ENCODE measurements around the gene UCP3. TPM values are rescaled to one million over a fixed set of nuclear protein-coding genes. Genes with fewer than 3 reads are reported as not detected.

The UCP3 gene
- polyA plus RNA-seq, 1 donor (not counting 4 experiments of a cell fraction or from before 2014, with no cell fraction given), result 0.52 TPM

GRCh38 chr11:74017631-74018030 is 8.7 kb upstream of the UCP3 start:
- H3K4me3 ChIP-seq (ENCODE audit: control insufficient read depth in 2 of 3, extremely low read depth in 1 of 3, insufficient read depth in 2 of 3, low read depth in 1 of 3, low read length in 3 of 3), result no peak overlapping the region
- H3K27ac ChIP-seq (ENCODE audit: control insufficient read depth, insufficient read depth, low read length), result no peak overlapping the region
- no peaks in the 10 kb centered on the region for H3K4me1 ChIP-seq (ENCODE audit: control insufficient read depth, extremely low read depth, insufficient read depth, low read length)
- H3K9me1 ChIP-seq (ENCODE audit: control insufficient read depth, extremely low read depth, insufficient read depth, low read length), result no peaks in the 10 kb centered on the region
- H3K79me2 ChIP-seq (ENCODE audit: control insufficient read depth, insufficient read depth, low read length), result no peaks in the 10 kb centered on the region
- no peak overlapping the region for H2AFZ ChIP-seq (ENCODE audit: control insufficient read depth, low read length)
- no peak for TF ChIP-seq CTCF (optimal IDR thresholded peaks at IDR 0.05 in 1 of 3, IDR thresholded peaks at IDR 0.05 in 1 of 3, conservative IDR thresholded peaks at IDR 0.05 in 1 of 3; ENCODE audit: extremely low read depth in 1 of 3, insufficient read depth in 2 of 3, low read length in 3 of 3)
- no peak for TF ChIP-seq EZH2 (IDR thresholded peaks at IDR 0.05; ENCODE audit: low read length)
- no peaks in the 10 kb centered on the region for H3K9me3 ChIP-seq (ENCODE audit: control insufficient read depth, low read depth, low read length)
- DNase-seq (ENCODE audit: low read depth, low spot score) (no peak), FAIRE-seq (no peak)
- H4K20me1 ChIP-seq (ENCODE audit: control insufficient read depth, extremely low read depth, insufficient read depth, low read length), result no peaks in the 10 kb centered on the region
- dilution Hi-C loops (cut with MboI; ENCODE audit: extremely low pct_ligation_motif_present, low sequenced_read_pairs), result no loop called here
- H3K4me2 ChIP-seq (ENCODE audit: control insufficient read depth, extremely low read depth, insufficient read depth, low read depth, low read length), result no peak overlapping the region
- no peak overlapping the region for H3K9ac ChIP-seq (ENCODE audit: control insufficient read depth, extremely low read depth, insufficient read depth, low read length)
- peaks cover 0 to 6% of the 10 kb centered on the region in 2 experiments for H3K36me3 ChIP-seq (ENCODE audit: control insufficient read depth in 2 of 2, extremely low read depth in 1 of 2, insufficient read depth in 2 of 2, low read length in 2 of 2)
- no peaks in the 10 kb centered on the region for H3K27me3 ChIP-seq (ENCODE audit: control insufficient read depth, extremely low read depth, insufficient read depth, low read length)

GRCh38 chr11:74015919-74016684 is 7.2 kb upstream of the UCP3 start:
- peaks cover 0 to 6% of the 10 kb centered on the region in 2 experiments for H3K36me3 ChIP-seq (ENCODE audit: control insufficient read depth in 2 of 2, extremely low read depth in 1 of 2, insufficient read depth in 2 of 2, low read length in 2 of 2)
- no peak for DNase-seq (ENCODE audit: low read depth, low spot score)
- no peaks in the 10 kb centered on the region for H3K79me2 ChIP-seq (ENCODE audit: control insufficient read depth, insufficient read depth, low read length)
- H4K20me1 ChIP-seq (ENCODE audit: control insufficient read depth, extremely low read depth, insufficient read depth, low read length), result no peaks in the 10 kb centered on the region
- H3K9ac ChIP-seq (ENCODE audit: control insufficient read depth, extremely low read depth, insufficient read depth, low read length), result no peak overlapping the region
- no peak overlapping the region for H3K4me2 ChIP-seq (ENCODE audit: control insufficient read depth, extremely low read depth, insufficient read depth, low read depth, low read length)
- TF ChIP-seq CTCF (optimal IDR thresholded peaks at IDR 0.05 in 1 of 3, IDR thresholded peaks at IDR 0.05 in 1 of 3, conservative IDR thresholded peaks at IDR 0.05 in 1 of 3; ENCODE audit: extremely low read depth in 1 of 3, insufficient read depth in 2 of 3, low read length in 3 of 3) (no peak), EZH2 (IDR thresholded peaks at IDR 0.05; ENCODE audit: low read length) (no peak)
- no peak overlapping the region for H2AFZ ChIP-seq (ENCODE audit: control insufficient read depth, low read length)
- H3K9me1 ChIP-seq (ENCODE audit: control insufficient read depth, extremely low read depth, insufficient read depth, low read length), result no peaks in the 10 kb centered on the region
- no peaks in the 10 kb centered on the region for H3K9me3 ChIP-seq (ENCODE audit: control insufficient read depth, low read depth, low read length)
- no peaks in the 10 kb centered on the region for H3K27me3 ChIP-seq (ENCODE audit: control insufficient read depth, extremely low read depth, insufficient read depth, low read length)
- dilution Hi-C loops (cut with MboI; ENCODE audit: extremely low pct_ligation_motif_present, low sequenced_read_pairs), result no loop called here
- no peak overlapping the region for H3K27ac ChIP-seq (ENCODE audit: control insufficient read depth, insufficient read depth, low read length)
- no peak for FAIRE-seq
- H3K4me1 ChIP-seq (ENCODE audit: control insufficient read depth, extremely low read depth, insufficient read depth, low read length), result no peaks in the 10 kb centered on the region
- no peak overlapping the region for H3K4me3 ChIP-seq (ENCODE audit: control insufficient read depth in 2 of 3, extremely low read depth in 1 of 3, insufficient read depth in 2 of 3, low read depth in 1 of 3, low read length in 3 of 3)

Measured in keratinocyte (primary cell).